ENCODE results near the gene SMC2.

SMC2 gene

DNA sequence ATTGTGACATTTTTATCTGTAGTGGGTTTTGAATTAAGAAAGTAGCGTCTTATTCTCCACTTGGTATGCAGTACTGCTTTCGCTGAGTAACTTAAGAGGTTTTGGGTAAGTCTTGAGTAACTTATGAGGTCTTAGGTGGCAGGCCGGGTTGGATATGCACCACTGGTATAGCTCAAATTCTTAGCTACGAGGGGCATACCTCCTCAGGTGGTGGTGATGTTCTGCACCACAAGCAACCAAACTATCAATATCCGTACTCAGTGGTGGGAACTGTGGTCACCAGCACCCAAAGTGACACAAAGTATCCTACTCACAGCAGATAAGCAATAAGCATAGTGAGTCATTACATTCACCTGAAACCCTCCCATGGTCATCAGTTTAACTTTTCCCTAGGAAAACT is 13.7 kb downstream of the SMC2 start:
- no peak for DNase-seq (ENCODE audit: low read depth in 1 of 2, low spot score in 1 of 2)
- Histone ChIP-seq H3K27ac (replicated peaks) (no peak overlapping the region), H3K4me3 (replicated peaks; ENCODE audit: insufficient read depth, low read length) (no peak overlapping the region), H3K27me3 (ENCODE audit: insufficient read depth, poor library complexity, severe bottlenecking) (no peaks in the 10 kb centered on the region)
- TF ChIP-seq, protein P1, sequence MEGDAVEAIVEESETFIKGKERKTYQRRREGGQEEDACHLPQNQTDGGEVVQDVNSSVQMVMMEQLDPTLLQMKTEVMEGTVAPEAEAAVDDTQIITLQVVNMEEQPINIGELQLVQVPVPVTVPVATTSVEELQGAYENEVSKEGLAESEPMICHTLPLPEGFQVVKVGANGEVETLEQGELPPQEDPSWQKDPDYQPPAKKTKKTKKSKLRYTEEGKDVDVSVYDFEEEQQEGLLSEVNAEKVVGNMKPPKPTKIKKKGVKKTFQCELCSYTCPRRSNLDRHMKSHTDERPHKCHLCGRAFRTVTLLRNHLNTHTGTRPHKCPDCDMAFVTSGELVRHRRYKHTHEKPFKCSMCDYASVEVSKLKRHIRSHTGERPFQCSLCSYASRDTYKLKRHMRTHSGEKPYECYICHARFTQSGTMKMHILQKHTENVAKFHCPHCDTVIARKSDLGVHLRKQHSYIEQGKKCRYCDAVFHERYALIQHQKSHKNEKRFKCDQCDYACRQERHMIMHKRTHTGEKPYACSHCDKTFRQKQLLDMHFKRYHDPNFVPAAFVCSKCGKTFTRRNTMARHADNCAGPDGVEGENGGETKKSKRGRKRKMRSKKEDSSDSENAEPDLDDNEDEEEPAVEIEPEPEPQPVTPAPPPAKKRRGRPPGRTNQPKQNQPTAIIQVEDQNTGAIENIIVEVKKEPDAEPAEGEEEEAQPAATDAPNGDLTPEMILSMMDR (IDR thresholded peaks at IDR 0.05; ENCODE audit: insufficient read depth, low read length), result no peak
- TF ChIP-seq POLR2AphosphoS5 (IDR thresholded peaks at IDR 0.05; ENCODE audit: low read depth) (no peak), GABPA (IDR thresholded peaks at IDR 0.05; ENCODE audit: low read depth) (no peak), SPI1 (IDR thresholded peaks at IDR 0.05; ENCODE audit: borderline replicate concordance, low read depth) (no peak)

DNA sequence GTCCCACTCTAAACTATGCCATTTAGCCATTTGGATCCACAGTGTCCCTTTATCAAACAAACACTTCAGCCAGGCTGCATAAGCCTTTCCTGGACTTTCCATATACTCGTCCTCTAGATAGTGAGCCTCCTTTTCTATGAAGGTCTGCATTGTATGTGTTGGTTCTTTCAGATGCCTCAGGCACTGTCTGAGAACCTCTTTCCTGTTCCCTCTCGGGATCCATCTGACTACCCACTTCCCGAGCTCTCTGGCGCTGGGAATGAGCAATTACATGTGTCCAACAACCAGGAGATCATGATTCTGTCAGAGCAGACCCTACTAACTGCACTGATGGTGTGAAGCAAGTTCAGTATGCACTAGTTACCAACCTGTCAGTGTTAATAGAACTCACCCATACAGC is 14.2 kb downstream of the SMC2 start:
- DNase-seq (ENCODE audit: low read depth in 1 of 2, low spot score in 1 of 2), result no peak
- H3K27me3 ChIP-seq (ENCODE audit: insufficient read depth, poor library complexity, severe bottlenecking), result no peaks in the 10 kb centered on the region
- TF ChIP-seq POLR2AphosphoS5 (IDR thresholded peaks at IDR 0.05; ENCODE audit: low read depth), result no peak
- TF ChIP-seq, protein P1 (IDR thresholded peaks at IDR 0.05; ENCODE audit: insufficient read depth, low read length), result no peak
- TF ChIP-seq GABPA (IDR thresholded peaks at IDR 0.05; ENCODE audit: low read depth), result no peak
- TF ChIP-seq, protein P2, sequence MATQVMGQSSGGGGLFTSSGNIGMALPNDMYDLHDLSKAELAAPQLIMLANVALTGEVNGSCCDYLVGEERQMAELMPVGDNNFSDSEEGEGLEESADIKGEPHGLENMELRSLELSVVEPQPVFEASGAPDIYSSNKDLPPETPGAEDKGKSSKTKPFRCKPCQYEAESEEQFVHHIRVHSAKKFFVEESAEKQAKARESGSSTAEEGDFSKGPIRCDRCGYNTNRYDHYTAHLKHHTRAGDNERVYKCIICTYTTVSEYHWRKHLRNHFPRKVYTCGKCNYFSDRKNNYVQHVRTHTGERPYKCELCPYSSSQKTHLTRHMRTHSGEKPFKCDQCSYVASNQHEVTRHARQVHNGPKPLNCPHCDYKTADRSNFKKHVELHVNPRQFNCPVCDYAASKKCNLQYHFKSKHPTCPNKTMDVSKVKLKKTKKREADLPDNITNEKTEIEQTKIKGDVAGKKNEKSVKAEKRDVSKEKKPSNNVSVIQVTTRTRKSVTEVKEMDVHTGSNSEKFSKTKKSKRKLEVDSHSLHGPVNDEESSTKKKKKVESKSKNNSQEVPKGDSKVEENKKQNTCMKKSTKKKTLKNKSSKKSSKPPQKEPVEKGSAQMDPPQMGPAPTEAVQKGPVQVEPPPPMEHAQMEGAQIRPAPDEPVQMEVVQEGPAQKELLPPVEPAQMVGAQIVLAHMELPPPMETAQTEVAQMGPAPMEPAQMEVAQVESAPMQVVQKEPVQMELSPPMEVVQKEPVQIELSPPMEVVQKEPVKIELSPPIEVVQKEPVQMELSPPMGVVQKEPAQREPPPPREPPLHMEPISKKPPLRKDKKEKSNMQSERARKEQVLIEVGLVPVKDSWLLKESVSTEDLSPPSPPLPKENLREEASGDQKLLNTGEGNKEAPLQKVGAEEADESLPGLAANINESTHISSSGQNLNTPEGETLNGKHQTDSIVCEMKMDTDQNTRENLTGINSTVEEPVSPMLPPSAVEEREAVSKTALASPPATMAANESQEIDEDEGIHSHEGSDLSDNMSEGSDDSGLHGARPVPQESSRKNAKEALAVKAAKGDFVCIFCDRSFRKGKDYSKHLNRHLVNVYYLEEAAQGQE (IDR thresholded peaks at IDR 0.05; ENCODE audit: insufficient replicate concordance, low read depth), result no peak
- no peak for TF ChIP-seq SPI1 (IDR thresholded peaks at IDR 0.05; ENCODE audit: borderline replicate concordance, low read depth)
- no peak overlapping the region for H3K27ac ChIP-seq (replicated peaks)
- H3K4me3 ChIP-seq (replicated peaks; ENCODE audit: insufficient read depth, low read length), result no peak overlapping the region

DNA sequence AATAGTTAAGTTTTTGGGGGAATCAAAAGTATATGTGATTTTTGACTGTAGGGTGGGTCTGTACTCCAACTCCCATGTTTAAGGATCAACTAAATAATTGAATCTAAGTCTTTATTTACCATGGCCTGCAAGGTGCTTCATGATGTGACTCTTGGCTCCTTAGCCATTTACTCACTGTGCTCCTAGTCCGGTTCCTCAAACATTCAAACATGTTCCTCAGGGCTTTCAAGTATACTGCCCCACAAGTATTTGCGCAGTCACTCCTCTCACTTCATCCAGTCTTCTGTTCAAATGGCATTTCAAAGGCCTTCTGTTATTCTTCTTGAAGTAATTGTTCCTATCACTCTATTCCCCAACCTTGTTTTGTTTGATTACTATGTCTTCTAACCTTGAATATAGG is 16.4 kb downstream of the SMC2 start:
- no peak overlapping the region for H3K27ac ChIP-seq (replicated peaks)
- TF ChIP-seq POLR2AphosphoS5 (IDR thresholded peaks at IDR 0.05; ENCODE audit: low read depth) (no peak), SPI1 (IDR thresholded peaks at IDR 0.05; ENCODE audit: borderline replicate concordance, low read depth) (no peak), GABPA (IDR thresholded peaks at IDR 0.05; ENCODE audit: low read depth) (no peak)
- TF ChIP-seq, protein P1 (IDR thresholded peaks at IDR 0.05; ENCODE audit: insufficient read depth, low read length), result no peak
- TF ChIP-seq, protein P2 (IDR thresholded peaks at IDR 0.05; ENCODE audit: insufficient replicate concordance, low read depth), result no peak
- no peak for DNase-seq (ENCODE audit: low read depth in 1 of 2, low spot score in 1 of 2)

DNA sequence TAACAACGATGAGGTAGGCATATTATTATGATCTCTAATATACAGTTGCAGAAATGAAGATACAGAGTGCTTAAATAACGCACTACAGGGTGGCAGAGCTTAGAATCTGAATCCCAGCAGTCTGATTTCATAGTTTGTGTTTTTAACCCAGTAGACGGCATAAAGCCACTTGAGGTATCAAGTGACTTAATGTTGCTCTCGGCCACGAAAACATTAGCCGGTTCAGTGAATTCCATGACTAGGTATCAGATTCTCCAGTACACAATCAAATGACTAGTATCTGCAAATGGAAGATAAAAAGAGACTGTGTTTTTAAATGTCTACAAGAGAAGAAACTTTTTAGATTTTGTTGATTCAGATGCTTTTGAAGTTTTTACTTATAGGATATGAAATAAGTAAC is 24.8 kb downstream of the SMC2 start:
- no peak overlapping the region for H3K27ac ChIP-seq (replicated peaks)
- H3K4me3 ChIP-seq (replicated peaks; ENCODE audit: insufficient read depth, low read length), result no peak overlapping the region
- TF ChIP-seq GABPA (IDR thresholded peaks at IDR 0.05; ENCODE audit: low read depth) (no peak), POLR2AphosphoS5 (IDR thresholded peaks at IDR 0.05; ENCODE audit: low read depth) (no peak)
- TF ChIP-seq, protein P2 (IDR thresholded peaks at IDR 0.05; ENCODE audit: insufficient replicate concordance, low read depth), result no peak
- no peaks in the 10 kb centered on the region for H3K27me3 ChIP-seq (ENCODE audit: insufficient read depth, poor library complexity, severe bottlenecking)
- DNase-seq (ENCODE audit: low read depth in 1 of 2, low spot score in 1 of 2), result no peak

More for the DNA sequence above, 16.4 kb downstream of the SMC2 start:
- Histone ChIP-seq H3K4me3 (replicated peaks; ENCODE audit: insufficient read depth, low read length) (no peak overlapping the region), H3K27me3 (ENCODE audit: insufficient read depth, poor library complexity, severe bottlenecking) (no peaks in the 10 kb centered on the region)

Measured in HL-60 (cell line).